ENCODE measurements around the gene TAOK2.

The TAOK2 gene

DNA sequence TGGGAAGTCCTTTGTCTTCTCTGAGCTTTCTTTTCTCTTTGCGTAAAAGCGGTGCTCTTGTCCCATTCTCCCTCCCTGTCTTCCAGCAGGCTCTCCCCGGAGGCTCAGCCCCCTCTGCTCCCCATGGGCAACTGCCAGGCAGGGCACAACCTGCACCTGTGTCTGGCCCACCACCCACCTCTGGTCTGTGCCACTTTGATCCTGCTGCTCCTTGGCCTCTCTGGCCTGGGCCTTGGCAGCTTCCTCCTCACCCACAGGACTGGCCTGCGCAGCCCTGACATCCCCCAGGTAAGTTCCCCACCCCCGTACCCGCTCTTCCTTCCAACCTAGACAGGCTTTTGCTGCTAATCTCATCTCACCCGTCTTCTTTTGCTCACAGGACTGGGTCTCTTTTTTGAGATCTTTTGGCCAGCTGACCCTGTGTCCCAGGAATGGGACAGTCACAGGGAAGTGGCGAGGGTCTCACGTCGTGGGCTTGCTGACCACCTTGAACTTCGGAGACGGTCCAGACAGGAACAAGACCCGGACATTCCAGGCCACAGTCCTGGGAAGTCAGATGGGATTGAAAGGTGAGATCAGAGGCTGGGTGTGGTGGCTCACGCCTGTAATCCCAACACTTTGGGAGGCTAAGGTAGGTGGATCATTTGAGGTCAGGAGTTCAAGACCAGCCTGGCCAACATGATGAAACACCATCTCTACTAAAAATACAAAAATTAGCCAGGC, 10.5 kb upstream of the TAOK2 start:
- no peak for DNase-seq (ENCODE audit: low spot score)

DNA sequence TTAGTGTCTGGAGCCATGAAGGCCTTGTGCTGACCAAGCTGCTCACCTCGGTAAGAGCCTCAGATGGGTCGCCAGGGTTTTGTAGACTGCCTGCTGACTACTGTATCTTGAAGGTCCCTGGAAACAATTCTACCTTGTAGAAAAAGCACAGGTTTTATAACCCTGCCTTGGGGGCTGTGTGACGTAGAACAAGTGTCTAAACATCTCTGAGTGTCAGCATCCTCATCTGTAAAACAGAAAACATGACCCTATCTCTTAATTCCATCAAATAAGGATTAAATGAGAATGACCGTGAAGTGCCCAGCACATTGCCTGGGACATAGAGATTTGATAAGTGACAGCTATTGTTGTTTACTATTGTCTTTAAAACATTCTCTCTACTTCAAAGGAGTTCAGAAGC, 5.5 kb upstream of the TAOK2 start:
- DNase-seq (ENCODE audit: low spot score): no peak

DNA sequence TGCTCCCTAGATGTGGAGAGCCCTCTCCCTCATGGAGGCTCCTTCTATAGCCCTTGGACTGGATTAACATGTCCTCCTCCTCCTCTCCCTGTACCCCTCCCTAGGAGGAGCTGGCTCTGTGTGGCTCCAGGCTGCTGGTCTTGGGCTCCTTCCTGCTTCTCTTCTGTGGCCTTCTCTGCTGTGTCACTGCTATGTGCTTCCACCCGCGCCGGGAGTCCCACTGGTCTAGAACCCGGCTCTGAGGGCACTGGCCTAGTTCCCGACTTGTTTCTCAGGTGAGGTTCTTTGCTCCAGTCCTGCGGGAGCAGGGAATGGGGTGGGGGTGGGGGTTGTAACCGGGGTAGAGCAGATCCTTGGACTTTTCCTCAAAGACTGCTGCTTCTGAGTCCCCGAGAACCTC, 2.4 kb upstream of the TAOK2 start:
- DNase-seq (ENCODE audit: low spot score): no peak

DNA sequence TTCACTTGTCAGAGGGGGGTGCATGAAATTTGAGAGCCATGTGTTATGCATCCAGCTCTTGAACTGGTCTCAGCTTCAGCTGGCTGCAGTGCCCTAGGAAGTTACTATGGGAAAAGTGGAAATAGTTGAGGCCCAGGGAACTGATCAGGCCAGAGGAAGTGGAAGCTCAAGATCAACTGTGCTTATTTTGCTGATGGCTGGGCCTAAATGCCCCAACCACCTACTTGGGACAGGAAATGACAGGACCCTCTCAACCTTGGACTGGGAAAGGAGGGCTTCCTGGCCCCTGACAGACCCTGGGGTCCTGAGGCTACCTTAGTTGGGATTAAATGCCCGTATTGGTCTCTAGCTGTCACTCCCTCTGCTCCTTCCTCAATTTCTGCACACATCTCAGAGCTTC, 1.2 kb upstream of the TAOK2 start:
- DNase-seq (ENCODE audit: low spot score): no peak

DNA sequence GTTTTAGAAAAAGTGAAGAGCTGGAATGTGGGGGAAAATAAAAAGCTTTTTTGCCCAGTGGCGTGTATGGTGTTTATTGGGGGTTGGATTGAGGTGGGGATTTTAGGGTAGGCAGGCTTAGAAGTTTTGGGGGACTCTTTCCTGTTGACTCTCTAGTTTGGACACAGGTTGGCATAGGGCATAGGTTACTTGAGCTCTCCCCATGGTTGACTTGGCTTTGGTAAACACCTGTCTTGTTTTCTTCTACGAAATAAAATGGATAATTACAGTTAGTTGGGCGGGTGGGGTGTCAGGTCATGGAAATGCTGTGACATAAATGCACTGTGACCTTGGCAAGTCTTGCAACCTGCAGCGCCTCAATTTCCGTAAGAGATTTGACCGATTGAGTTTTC, 680 bp upstream of the TAOK2 start:
- DNase-seq (ENCODE audit: low spot score): no peak

DNA sequence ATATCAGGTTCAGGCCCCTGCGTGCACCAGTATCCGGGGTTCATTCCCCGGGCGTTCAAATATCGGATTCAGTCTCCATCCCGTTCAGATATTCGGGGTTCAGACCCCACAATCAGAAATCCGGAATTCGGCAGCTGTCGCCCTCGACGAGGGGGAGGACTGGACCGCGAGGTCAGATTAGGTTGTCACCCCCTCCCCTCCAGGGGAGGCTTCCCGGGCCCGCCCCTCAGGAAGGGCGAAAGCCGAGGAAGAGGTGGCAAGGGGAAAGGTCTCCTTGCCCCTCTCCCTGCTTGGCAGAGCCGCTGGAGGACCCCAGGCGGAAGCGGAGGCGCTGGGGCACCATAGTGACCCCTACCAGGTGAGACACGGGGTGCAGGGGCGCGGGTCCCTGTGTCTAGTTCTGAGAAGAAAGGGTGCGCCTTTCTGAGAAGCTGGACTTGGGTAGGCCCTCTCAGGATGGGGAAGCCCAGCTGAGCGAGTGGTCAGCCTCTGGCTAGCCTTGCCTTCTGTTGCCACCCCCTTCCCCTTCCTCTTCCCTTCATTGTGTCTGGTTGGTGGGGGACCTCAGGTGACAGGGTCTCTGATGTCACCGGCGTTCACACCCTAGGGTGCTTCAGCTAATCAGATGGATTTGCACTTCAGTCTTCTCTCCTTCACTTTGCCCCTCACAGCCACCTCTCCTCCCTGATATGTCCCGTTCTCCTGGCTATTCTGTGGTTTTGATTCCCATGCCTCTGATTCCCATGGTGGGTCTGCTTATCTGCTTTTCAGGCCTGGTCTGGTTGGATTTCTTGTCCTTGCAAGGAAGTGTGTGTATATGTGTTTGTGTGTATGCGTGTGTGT, 844 bp downstream of the TAOK2 start:
- peak; percentile 23 for DNase-seq (ENCODE audit: low spot score)

DNA sequence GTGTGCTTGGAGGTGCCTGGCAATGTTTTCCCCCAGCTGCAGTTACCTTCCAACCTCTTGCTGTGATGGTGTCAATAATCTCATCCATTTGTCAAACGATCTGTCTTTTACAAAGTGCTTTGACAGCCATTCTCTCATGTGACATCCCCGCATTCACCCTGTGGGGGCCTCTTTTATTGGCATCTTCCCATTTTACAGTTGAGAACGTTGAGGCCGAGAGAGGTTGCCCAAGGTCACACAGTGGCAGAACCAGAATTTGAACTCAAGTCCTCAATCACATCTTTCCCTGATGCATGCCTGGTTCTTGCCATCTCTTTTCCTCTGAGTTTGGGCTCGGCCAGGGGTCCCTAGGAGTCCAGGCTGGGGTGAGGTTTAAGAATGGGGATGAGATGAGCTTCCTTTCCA, 1.5 kb downstream of the TAOK2 start:
- no peak for DNase-seq (ENCODE audit: low spot score)

DNA sequence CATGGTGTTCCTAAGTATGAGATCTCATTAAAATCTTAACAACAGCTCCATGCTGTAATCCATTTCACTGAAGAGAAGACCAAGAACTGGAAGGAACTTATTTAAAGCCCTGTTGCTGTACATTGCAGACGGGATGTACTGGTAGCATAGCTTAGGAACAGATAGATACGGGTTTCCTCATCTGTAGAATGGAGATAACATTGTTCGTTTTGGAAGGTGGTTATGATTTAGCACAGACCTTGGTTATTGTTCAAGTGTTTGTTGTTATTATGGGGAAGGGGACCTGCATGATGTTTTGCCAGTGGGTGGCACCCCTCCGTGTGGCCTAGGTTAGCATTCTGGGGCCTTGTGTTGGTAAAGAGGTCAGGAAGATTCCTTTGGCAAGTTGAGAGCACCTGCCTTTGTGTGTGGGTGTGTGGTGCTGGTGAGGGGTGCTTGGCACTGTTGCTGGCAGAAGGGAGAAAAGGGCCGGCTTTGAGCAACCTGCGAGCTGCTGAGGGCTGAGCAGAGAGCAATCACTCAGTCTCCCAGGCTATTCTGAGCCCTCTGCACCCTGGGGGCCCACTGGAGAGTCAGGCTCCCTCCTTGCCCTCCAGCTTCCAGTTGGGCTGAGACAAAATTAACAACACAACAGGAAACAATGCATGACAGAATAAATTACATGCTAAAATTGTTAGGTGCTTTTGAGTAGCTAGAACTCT, 2.3 kb downstream of the TAOK2 start:
- DNase-seq (ENCODE audit: low spot score): no peak

DNA sequence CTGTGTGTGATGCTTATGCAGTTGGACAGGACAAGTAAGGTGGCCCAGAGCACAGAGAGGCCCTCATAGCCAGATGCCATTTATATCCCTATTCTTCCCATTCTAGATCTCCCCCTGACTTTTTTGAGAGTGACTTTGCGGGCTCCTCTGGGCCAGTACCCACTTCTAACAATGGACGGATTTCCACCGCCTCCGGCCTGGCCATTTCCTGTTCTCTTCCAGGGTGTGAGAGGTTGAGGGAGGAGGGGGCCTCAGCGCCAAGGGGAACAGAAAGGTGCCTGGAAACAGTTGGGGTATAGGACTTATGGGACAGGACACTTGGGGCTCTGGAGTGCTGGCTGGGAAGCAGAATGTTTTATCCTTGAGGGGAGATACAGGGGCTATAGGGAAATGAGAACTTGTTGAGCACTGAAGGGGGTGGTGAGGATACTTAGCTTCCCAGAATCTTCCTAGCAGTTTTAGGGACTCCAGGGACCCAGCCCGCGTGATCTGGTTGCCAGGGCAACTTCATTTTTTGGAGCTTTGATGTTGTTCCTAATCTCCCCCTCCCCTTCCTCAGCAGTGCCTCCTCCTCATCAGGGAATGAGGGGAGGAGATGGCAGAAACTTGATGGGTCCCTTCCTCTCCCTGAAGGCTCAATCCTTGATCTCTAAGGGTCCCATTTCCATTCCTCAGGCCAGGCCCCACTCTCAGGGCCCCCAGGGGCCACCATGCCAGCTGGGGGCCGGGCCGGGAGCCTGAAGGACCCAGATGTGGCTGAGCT, 3.6 kb downstream of the TAOK2 start:
- DNase-seq (ENCODE audit: low spot score): no peak

DNA sequence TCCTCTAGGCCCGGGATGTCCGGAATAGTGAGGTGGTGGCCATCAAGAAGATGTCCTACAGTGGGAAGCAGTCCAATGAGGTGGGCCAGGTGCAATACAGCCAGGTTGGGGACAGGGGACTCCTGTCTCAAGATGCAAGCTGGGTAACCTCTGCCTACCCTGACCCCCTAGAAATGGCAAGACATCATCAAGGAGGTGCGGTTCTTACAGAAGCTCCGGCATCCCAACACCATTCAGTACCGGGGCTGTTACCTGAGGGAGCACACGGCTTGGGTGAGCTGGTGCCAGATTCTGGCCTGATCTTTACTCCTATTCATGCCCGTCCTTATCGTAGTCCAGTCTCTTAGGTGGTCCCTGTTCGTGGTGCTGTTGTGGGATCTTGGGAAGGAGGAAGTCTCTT, 4.4 kb downstream of the TAOK2 start:
- DNase-seq (ENCODE audit: low spot score): no peak

DNA sequence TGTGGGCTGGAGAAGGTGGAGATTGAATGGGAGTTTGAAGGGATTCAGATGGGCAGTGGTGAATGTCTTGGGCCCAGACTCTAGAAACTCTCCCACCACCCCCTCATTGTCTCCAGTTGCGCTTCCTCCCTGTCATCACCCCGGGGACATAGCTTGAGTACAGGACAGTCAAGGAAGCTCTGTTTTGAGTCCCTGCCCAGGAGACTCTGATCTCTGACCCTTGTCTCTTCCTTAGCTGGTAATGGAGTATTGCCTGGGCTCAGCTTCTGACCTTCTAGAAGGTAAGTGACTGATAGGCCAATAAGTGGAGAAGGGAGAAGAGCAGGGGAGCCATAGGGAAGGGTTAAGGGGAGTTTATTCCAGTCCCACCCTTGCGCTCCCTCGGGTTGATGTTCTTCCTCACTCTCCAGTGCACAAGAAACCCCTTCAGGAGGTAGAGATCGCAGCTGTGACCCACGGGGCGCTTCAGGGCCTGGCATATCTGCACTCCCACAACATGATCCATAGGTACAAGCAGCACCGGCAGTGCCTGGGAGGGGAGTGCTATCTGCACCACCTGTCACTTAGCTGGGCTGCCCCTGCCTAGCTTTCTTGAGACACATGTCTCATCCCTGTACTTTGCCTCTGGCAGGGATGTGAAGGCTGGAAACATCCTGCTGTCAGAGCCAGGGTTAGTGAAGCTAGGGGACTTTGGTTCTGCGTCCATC, 5.0 kb downstream of the TAOK2 start:
- no peak for DNase-seq (ENCODE audit: low spot score)

DNA sequence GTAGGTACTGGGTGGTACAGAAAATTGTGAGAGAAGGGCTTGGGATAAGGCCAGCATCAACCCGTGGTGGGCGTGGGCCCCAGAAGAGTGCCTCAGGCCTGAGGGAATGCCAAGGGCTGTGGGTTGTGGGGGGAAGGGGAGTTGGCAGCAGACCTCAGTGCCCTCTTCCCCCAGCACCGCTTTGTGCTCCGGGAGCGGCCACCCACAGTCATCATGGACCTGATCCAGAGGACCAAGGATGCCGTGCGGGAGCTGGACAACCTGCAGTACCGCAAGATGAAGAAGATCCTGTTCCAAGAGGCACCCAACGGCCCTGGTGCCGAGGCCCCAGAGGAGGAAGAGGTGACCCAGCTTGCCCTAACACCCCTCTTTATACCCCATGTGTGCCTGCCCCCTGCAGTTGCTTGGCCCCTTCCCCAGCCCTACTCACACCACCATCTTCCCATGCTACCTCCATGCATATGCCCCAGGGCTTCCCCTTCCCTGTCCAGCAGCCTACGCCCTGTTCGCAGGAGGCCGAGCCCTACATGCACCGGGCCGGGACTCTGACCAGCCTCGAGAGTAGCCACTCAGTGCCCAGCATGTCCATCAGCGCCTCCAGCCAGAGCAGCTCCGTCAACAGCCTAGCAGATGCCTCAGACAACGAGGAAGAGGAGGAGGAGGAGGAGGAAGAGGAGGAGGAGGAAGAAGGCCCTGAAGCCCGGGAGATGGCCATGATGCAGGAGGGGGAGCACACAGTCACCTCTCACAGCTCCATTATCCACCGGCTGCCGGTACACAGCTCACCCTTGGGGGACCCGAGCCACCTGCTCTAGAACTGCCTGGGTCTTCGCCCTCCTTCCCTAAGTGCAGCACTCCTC, 9.1 kb downstream of the TAOK2 start:
- no peak for DNase-seq (ENCODE audit: low spot score)

DNA sequence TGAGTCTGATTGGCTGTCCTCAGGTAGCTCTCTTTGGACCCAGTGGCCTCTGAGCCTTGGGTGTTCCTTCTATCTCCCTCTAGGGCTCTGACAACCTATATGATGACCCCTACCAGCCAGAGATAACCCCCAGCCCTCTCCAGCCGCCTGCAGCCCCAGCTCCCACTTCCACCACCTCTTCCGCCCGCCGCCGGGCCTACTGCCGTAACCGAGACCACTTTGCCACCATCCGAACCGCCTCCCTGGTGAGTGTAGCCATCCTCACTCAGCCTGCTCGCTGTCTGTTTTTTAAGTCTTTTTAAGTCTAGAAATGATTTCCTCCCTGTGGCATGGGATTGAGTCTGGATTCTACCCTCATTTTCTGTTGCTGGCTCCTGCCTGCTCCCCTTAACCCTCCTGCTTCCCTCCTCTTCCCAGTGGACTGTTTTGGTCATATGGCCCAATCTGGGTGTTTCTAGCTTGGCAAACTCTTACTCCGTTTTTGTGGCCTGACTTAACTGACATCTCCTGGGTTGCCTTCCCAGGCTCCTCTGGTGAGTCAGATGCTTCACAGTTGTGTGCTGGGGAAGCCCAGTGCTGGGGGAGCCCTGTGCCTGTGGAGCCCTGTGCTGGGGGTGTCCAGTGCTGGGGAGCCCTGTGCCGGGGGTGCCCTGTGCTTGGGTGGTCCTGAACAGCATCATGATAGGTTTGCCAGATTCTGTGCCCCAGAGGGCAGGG, 9.9 kb downstream of the TAOK2 start:
- peak; percentile 85 for DNase-seq (ENCODE audit: low spot score)

DNA sequence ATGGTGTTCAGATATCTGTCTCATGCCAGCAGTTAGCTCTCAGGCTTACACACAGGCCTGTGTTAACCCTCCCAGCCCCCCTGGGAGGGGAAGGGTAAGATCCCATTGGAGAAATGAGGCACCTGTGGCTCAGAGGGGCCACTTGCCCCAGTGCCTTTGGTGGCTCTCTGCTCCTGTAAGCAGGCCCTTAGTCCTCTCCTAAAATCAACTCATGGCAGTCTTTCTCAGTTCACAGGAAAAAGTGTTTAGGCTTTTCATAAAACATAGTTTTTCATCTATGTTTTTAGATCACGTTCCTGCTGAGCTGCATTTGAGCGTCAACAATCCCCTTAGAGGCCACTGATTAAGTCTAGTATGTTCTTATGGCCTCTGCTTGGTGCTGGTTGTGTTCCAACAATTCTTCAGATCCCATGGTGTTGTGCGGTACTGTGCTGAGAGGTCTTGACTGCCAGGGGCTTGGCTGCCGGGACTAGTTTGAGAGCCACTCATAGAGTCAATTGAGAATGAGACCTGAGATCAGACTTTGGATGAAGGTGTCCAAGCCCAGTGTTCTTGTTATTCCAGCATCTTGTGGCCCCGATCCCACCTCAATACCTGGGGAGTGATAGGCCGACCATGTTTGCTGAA, 10.6 kb downstream of the TAOK2 start:
- no peak for DNase-seq (ENCODE audit: low spot score)

DNA sequence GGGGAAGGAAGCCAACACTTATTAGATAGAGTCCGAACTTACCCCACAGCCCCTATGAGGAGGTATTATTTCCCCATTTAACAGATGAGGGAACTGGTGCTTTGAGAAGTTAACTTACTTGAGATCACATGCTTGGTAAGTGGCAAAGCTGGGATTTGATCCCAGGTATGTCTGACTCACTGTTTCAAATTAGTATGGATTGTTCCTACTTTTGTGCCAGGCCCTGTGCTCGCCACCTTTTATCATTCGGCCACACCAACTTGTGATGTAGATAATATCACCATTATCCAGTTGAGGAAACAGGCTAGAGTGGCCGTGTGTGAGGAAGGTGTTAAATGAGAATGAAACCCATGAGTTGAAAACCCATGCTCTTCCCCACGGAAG, 11.1 kb downstream of the TAOK2 start:
- DNase-seq (ENCODE audit: low spot score): no peak

DNA sequence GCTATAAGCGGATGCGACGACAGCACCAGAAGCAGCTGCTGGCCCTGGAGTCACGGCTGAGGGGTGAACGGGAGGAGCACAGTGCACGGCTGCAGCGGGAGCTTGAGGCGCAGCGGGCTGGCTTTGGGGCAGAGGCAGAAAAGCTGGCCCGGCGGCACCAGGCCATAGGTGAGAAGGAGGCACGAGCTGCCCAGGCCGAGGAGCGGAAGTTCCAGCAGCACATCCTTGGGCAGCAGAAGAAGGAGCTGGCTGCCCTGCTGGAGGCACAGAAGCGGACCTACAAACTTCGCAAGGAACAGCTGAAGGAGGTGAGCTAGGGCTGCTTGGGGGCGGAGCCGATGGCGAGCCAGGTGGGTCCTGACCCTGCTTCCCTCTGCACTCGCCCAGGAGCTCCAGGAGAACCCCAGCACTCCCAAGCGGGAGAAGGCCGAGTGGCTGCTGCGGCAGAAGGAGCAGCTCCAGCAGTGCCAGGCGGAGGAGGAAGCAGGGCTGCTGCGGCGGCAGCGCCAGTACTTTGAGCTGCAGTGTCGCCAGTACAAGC, 11.7 kb downstream of the TAOK2 start:
- DNase-seq (ENCODE audit: low spot score): no peak

DNA sequence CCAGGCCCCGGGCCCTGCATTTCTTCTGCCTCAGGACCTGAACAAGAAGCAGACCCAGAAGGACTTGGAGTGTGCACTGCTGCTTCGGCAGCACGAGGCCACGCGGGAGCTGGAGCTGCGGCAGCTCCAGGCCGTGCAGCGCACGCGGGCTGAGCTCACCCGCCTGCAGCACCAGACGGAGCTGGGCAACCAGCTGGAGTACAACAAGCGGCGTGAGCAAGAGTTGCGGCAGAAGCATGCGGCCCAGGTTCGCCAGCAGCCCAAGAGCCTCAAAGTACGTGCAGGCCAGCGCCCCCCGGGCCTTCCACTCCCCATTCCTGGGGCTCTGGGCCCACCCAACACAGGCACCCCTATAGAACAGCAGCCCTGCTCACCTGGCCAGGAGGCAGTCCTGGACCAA, 12.6 kb downstream of the TAOK2 start:
- DNase-seq (ENCODE audit: low spot score): no peak

DNA sequence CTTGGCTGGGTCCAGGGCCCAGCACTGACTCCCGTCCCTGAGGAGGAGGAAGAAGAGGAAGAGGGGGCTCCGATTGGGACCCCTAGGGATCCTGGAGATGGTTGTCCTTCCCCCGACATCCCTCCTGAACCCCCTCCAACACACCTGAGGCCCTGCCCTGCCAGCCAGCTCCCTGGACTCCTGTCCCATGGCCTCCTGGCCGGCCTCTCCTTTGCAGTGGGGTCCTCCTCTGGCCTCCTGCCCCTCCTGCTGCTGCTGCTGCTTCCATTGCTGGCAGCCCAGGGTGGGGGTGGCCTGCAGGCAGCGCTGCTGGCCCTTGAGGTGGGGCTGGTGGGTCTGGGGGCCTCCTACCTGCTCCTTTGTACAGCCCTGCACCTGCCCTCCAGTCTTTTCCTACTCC, 13.3 kb downstream of the TAOK2 start:
- DNase-seq (ENCODE audit: low spot score): no peak

DNA sequence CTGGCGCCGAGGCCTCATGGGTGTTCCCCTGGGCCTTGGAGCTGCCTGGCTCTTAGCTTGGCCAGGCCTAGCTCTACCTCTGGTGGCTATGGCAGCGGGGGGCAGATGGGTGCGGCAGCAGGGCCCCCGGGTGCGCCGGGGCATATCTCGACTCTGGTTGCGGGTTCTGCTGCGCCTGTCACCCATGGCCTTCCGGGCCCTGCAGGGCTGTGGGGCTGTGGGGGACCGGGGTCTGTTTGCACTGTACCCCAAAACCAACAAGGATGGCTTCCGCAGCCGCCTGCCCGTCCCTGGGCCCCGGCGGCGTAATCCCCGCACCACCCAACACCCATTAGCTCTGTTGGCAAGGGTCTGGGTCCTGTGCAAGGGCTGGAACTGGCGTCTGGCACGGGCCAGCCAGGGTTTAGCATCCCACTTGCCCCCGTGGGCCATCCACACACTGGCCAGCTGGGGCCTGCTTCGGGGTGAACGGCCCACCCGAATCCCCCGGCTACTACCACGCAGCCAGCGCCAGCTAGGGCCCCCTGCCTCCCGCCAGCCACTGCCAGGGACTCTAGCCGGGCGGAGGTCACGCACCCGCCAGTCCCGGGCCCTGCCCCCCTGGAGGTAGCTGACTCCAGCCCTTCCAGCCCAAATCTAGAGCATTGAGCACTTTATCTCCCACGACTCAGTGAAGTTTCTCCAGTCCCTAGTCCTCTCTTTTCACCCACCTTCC, 13.9 kb downstream of the TAOK2 start:
- DNase-seq (ENCODE audit: low spot score): no peak

All from AG20443 (cell line).